HepG2 (cell line): ENCODE results near the gene EFCAB13. TPM values are rescaled to one million over a fixed set of nuclear protein-coding genes. Genes with fewer than 3 reads are reported as not detected.

ENCODE experiments used
- BRD4 ChIP-seq: sonication (generic); formaldehyde crosslinking; IDR thresholded peaks from 2 replicates; pipeline ENCODE4 v1.4.0; 2020; ENCODE audit warnings: missing genetic modification reagents
- CEBPZ ChIP-seq: IDR thresholded peaks from 2 replicates; pipeline ENCODE4 v1.6.1; 2012; ENCODE audit warnings: low read length, improper control_type of control experiment
- CHCHD3 ChIP-seq: sonication (generic); formaldehyde crosslinking; IDR thresholded peaks from 2 replicates; pipeline ENCODE4 v1.8.0; 2022; ENCODE audit warnings: mild to moderate bottlenecking, missing genetic modification reagents, moderate library complexity
- HNRNPH1 ChIP-seq: fragments of 200-400 bp; formaldehyde crosslinking; optimal IDR thresholded peaks from 2 replicates; pipeline ENCODE3; 2017; ENCODE audit warnings: mild to moderate bottlenecking, low read depth, low read length
- HOXA9 ChIP-seq: sonication (generic); formaldehyde crosslinking; IDR thresholded peaks from 2 replicates; pipeline ENCODE4 v1.8.1; 2022; ENCODE audit warnings: missing genetic modification reagents, mild to moderate bottlenecking, moderate library complexity, borderline replicate concordance
- IKZF4 ChIP-seq: sonication (generic); formaldehyde crosslinking; IDR thresholded peaks from 2 replicates; pipeline ENCODE4 v1.5.1; 2020; ENCODE audit warnings: borderline replicate concordance, mild to moderate bottlenecking, low read depth, missing genetic modification reagents; ENCODE audit errors: not compliant biosample characterization
- KAT7 ChIP-seq: IDR thresholded peaks from 2 replicates; pipeline ENCODE4 v1.6.1; 2018; ENCODE audit warnings: borderline replicate concordance, missing compliant biosample characterization
- RERE ChIP-seq: IDR thresholded peaks from 2 replicates; pipeline ENCODE4 v1.6.1; 2016; ENCODE audit warnings: low read depth, missing genetic modification reagents, missing compliant biosample characterization
- TEAD2 ChIP-seq: sonication (generic); formaldehyde crosslinking; IDR thresholded peaks from 2 replicates; pipeline ENCODE4 v1.9.0; 2021; ENCODE audit warnings: missing genetic modification reagents
- THAP7 ChIP-seq: sonication (generic); formaldehyde crosslinking; IDR thresholded peaks from 2 replicates; pipeline ENCODE4 v1.8.1; 2023; ENCODE audit warnings: mild to moderate bottlenecking, missing genetic modification reagents
- ZNF362 ChIP-seq: sonication (generic); formaldehyde crosslinking; IDR thresholded peaks from 2 replicates; pipeline ENCODE4 v1.4.0; 2020; ENCODE audit warnings: missing genetic modification reagents, mild to moderate bottlenecking, borderline replicate concordance
- ZNF562 ChIP-seq: sonication (generic); formaldehyde crosslinking; IDR thresholded peaks from 2 replicates; pipeline ENCODE4 v1.8.0; 2022; ENCODE audit warnings: missing genetic modification reagents, borderline replicate concordance
- ZNF766 ChIP-seq: sonication (generic); formaldehyde crosslinking; IDR thresholded peaks from 2 replicates; pipeline ENCODE4 v1.5.0; 2020; ENCODE audit warnings: missing genetic modification reagents, borderline replicate concordance
- ZNF800 ChIP-seq: sonication (generic); formaldehyde crosslinking; IDR thresholded peaks from 2 replicates; pipeline ENCODE4 v1.4.0; 2020; ENCODE audit warnings: missing genetic modification reagents
- polyA plus RNA-seq, 8 experiments: library from polyadenylated mRNA; depleted of rRNA in 3 of 8; stranded (reverse) in 7 of 8; unstranded in 1 of 8; fragments of >200 nt; fragmentation: Illumina TruSeq in 4 of 8; extraction: Trizol in 4 of 8; gene quantifications; 2 replicates each; pipeline versions ENCODE4 v1.2.1 to v1.2.3, GENCODE V29; 2011 to 2016; ENCODE audit warnings: low read depth in 4 of 8, missing spikeins in 1 of 8, mixed read lengths in 1 of 8; ENCODE audit not compliant: insufficient read depth in 1 of 8
- total RNA-seq, 5 experiments: library from RNA; depleted of rRNA; stranded (reverse); fragments of >200 nt; fragmentation: Illumina TruSeq; extraction: Trizol; gene quantifications; 2 replicates each; pipeline ENCODE4 v1.2.3, GENCODE V29; 2016; ENCODE audit warnings: low read depth in 1 of 5

EFCAB13 gene
- total and polyA plus RNA-seq, 2 of the 13 experiments (the other 11 are each of a cell fraction or from before 2014, with no cell fraction given): 0.22 to 0.71 TPM

- TF ChIP-seq ZNF766 (CRISPR knock-in tag) (no peak), ZNF362 (CRISPR knock-in tag) (no peak), HNRNPH1 (no peak), BRD4 (no peak), THAP7 (CRISPR knock-in tag) (no peak), CHCHD3 (CRISPR knock-in tag) (no peak), TEAD2 (no peak), RERE (peak; percentile 66), ZNF562 (CRISPR knock-in tag) (no peak), HOXA9 (no peak), KAT7 (no peak), CEBPZ (no peak), ZNF800 (CRISPR knock-in tag) (no peak), IKZF4 (CRISPR knock-in tag) (no peak)
Observed at GRCh38 chr17:47291242-47291873, 32.4 kb upstream of the EFCAB13 start (continued).
